Upper lobe of right lung (tissue), 1 donor: Measurements from ENCODE around the gene PEMT. TPM values are rescaled to one million over a fixed set of nuclear protein-coding genes. Genes with fewer than 3 reads are reported as not detected.

Source experiments
- ATAC-seq: fragments of 200-7000 bp; cut with Tn5 transposase; one replicate; pipeline ENCODE4 v1.9.1; 2020; ENCODE audit warnings: mild to moderate bottlenecking, moderate library complexity
- DNase-seq: peaks from one replicate; pipeline ENCODE4 v3.0.0-alpha.2; 2020
- H3K27ac ChIP-seq: fragments of 200-600 bp; one replicate; pipeline ENCODE4 v1.8.0; 2022
- H3K27me3 ChIP-seq: fragments of 200-600 bp; one replicate; pipeline ENCODE4 v1.8.0; 2022; ENCODE audit warnings: mild to moderate bottlenecking
- H3K36me3 ChIP-seq: fragments of 200-600 bp; one replicate; pipeline ENCODE4 v1.8.0; 2022
- H3K4me1 ChIP-seq: fragments of 200-600 bp; one replicate; pipeline ENCODE4 v1.8.0; 2022
- H3K4me3 ChIP-seq: fragments of 200-600 bp; one replicate; pipeline ENCODE4 v1.8.0; 2022; ENCODE audit warnings: mild to moderate bottlenecking
- H3K9me3 ChIP-seq: fragments of 200-600 bp; one replicate; pipeline ENCODE4 v1.8.0; 2022
- intact Hi-C: fragments of 100-400 bp; cut with DNase I; formaldehyde crosslinking; loops from one replicate; pipeline ENCODE4 v1.11.0; 2022
- total RNA-seq: library from RNA; stranded (reverse); fragmentation: NEBNext Ultra II Directional; extraction: Animal tissue kit (Norgen Biotek cat#: 25700); gene quantifications from one replicate; pipeline ENCODE4 v1.2.1, GENCODE V29; 2021
- TF ChIP-seq, protein P1 (sequence below): fragments of 200-600 bp; IDR thresholded peaks from one replicate; pipeline ENCODE4 v1.8.0; 2022; ENCODE audit warnings: antibody characterized with exemption
- donor health status: DM: no; HTN: yes; CAD: no; lungs with severe emphysema.

The PEMT gene
- total RNA-seq, 1 donor from 2014 or later: 29.6 TPM

DNA sequence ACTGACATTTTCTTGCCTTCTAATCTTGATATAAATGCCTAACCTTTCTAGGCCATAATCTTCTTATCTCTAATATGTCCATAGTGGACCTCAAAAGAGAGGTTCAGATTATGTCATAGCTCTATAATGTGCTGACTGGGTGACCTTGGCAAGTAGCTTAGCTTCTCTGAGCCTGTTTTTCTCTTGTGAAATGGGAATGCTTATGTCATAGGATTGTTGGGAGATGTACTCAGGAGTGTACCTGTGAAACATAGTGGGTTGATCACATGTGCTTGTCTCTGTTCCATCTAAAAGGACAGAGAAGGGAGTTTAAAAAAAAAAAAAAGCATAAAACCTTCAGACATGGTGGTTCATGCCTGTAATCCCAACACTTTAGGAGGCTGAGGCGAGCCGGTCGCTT lies 112.3 kb downstream of the PEMT start:
- Histone ChIP-seq H3K36me3 (no peaks in the 10 kb centered on the region), H3K9me3 (no peaks in the 10 kb centered on the region), H3K27me3 (no peaks in the 10 kb centered on the region), H3K4me1 (peaks cover 19% of the 10 kb centered on the region), H3K27ac (no peak overlapping the region), H3K4me3 (no peak overlapping the region)
- intact Hi-C loops: no loop called here
- ATAC-seq (no peak), DNase-seq (no peak)
- TF ChIP-seq, protein P1, sequence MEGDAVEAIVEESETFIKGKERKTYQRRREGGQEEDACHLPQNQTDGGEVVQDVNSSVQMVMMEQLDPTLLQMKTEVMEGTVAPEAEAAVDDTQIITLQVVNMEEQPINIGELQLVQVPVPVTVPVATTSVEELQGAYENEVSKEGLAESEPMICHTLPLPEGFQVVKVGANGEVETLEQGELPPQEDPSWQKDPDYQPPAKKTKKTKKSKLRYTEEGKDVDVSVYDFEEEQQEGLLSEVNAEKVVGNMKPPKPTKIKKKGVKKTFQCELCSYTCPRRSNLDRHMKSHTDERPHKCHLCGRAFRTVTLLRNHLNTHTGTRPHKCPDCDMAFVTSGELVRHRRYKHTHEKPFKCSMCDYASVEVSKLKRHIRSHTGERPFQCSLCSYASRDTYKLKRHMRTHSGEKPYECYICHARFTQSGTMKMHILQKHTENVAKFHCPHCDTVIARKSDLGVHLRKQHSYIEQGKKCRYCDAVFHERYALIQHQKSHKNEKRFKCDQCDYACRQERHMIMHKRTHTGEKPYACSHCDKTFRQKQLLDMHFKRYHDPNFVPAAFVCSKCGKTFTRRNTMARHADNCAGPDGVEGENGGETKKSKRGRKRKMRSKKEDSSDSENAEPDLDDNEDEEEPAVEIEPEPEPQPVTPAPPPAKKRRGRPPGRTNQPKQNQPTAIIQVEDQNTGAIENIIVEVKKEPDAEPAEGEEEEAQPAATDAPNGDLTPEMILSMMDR: no peak

DNA sequence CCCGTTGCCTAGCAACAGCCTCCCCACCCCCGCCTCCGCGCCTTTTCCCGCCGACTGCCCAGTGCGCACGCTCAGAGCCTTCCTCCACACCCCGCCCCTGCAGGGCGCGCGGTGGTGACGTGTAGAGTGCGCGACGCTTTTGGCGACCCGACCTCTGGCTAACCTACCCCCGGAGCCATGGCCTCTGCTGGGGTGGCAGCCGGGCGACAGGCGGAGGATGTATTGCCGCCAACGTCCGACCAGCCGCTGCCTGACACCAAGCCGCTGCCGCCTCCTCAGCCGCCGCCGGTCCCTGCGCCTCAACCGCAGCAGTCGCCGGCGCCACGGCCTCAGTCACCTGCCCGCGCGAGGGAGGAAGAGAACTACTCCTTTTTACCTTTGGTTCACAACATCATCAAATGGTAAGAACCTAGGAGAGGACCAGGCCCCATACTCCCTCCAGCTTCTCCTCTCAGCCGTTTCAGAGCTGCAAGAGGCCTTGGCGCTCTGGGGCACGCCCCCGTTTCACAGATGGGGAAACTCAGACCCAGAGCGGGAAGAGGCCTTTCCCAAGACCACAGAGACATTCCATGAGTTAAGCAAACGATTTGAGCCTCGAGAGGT lies 114.5 kb downstream of the PEMT start, which contains the start of gene MED9:
Gene MED9 (plus strand): TSS at position 136 of the 603 bp plus-strand sequence. CDS start 42 bp downstream, at position 178.
- no peaks in the 10 kb centered on the region for H3K36me3 ChIP-seq
- intact Hi-C loops: no loop called here
- peak within 1 kb of the TSS; percentile 93 for H3K27ac ChIP-seq
- H3K27me3 ChIP-seq: no peaks in the 10 kb centered on the region
- peak; percentile 99 for ATAC-seq
- peak; percentile 97 for DNase-seq
- H3K4me3 ChIP-seq: peak within 1 kb of the TSS; percentile 99
- H3K4me1 ChIP-seq: peaks cover 19% of the 10 kb centered on the region
- no peaks in the 10 kb centered on the region for H3K9me3 ChIP-seq
- TF ChIP-seq, protein P1: no peak

DNA sequence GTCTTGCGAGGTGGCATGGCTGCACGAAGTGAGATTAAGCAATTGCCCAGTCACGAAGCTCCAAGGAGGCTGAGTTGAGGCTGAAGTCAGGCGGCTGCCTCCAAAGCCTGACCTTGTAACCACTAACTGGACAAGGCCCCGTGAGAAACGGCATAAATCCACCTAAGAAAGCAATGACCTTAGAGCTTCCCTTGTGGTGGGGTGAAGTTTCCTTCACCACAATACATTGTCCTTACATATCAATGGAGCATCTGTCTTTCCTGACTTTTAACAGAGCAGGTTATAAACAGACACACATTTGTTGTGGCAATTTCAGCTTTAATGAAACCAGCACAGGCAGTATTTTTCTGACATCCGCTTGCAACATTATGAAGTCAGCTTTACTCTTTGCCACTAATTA lies 117.2 kb downstream of the PEMT start:
- H3K9me3 ChIP-seq: no peaks in the 10 kb centered on the region
- H3K27me3 ChIP-seq: peaks cover 9% of the 10 kb centered on the region
- no peaks in the 10 kb centered on the region for H3K36me3 ChIP-seq
- DNase-seq (no peak), ATAC-seq (no peak)
- H3K4me3 ChIP-seq: no peak overlapping the region
- peaks cover 19% of the 10 kb centered on the region for H3K4me1 ChIP-seq
- H3K27ac ChIP-seq: no peak overlapping the region
- intact Hi-C loops: no loop called here
- TF ChIP-seq, protein P1: no peak

DNA sequence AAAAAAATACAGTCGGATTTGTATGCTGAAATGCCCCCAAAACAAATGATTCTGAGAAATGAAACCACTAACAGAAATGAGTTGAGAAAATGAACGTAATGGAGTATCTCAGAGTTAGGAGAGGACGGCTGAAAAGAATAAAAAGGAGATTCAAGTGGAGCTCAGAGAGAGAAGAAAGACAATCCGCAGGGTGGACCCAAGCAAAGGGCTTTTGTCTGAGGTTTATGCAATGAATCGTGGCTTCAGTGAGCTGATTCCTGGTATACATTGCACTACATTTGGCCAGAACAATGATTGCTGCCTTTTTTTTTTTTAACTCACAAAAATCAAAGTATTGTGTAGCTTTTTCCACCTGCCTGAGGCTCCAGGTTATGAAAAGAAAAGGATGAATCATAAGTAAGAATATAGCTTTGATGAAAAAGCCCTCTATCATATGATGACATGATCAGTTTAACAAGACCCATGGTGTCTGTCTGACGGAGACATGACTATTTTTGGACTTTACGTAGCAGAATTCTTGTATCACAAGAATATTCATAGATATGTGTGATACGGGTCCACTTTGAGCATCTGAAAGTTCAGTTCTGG lies 119.1 kb downstream of the PEMT start:
- no peak for ATAC-seq
- no peaks in the 10 kb centered on the region for H3K9me3 ChIP-seq
- DNase-seq: no peak
- H3K4me3 ChIP-seq: no peak overlapping the region
- TF ChIP-seq, protein P1: no peak
- peaks cover 9% of the 10 kb centered on the region for H3K27me3 ChIP-seq
- H3K36me3 ChIP-seq: no peaks in the 10 kb centered on the region
- peaks cover under 1% of the 10 kb centered on the region for H3K4me1 ChIP-seq
- peak overlapping the region; percentile 9 for H3K27ac ChIP-seq
- intact Hi-C loops: no loop called here

DNA sequence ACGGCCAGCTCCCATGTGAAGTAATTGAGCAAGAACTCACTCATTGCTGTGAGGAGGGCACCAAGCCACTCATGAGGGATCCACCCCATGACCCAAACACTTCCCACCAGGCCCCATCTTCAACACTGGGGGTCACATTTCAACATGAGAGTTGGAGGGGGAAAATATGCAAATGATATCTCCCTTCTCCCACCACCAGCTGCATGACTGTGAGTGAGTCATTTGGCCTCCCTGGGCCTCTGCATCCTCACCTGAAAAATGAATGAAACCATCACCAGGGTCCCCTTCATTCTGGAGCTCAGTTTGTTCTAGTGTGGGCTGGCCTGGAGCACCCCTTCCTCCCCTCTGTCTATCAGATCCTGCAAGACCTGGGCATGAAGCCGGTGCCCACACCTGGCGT lies 121.5 kb downstream of the PEMT start:
- no peak overlapping the region for H3K27ac ChIP-seq
- ATAC-seq (no peak), DNase-seq (no peak)
- peaks cover 9% of the 10 kb centered on the region for H3K27me3 ChIP-seq
- no peaks in the 10 kb centered on the region for H3K36me3 ChIP-seq
- TF ChIP-seq, protein P1: no peak
- no peaks in the 10 kb centered on the region for H3K4me1 ChIP-seq
- H3K9me3 ChIP-seq: no peaks in the 10 kb centered on the region
- intact Hi-C loops: no loop called here
- H3K4me3 ChIP-seq: no peak overlapping the region
